ENCODE results near the gene OR2K2. TPM values are rescaled to one million over a fixed set of nuclear protein-coding genes. Genes with fewer than 3 reads are reported as not detected.
"Not testable (repeated sequence)": the region's sequence is repeated elsewhere in the genome, so short reads cannot be mapped to it uniquely, and the experiment has no call there.

OR2K2 gene
- total RNA-seq, 1 donor from 2014 or later = not detected

DNA sequence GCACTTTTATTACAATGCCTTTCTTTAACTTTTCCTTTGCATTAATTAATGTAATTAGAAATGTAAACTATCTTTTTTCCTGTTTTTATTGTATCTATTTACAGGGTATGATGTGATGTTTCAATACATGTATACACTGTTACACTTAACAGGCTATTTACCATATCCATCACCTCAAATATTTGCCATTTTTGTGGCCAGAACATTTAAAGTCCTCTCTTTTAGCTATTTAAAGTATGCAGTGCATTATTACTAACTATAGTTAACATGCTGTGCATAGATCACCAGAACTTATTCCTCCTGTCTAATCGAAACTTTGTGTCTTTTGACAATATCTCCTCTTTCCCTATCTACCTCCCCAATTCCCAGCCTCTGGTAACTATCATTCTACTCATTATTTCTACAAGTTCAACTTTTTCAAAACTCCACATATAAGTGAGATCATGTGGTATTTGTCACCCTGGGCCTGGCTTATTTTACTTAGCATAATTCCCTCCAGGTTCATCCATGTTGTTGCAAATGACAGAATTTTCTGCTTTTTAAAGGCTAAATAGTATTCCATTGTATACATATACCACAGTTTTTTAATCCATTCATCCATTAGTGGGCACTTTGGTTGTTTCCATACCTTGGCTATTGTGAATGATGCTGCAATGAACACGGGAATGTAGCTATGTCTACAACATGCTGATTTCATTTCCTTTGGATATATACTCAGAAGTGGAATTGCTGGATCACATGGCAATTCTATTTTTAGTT, 32.8 kb downstream of the OR2K2 start:
- DNase-seq = no peak

DNA sequence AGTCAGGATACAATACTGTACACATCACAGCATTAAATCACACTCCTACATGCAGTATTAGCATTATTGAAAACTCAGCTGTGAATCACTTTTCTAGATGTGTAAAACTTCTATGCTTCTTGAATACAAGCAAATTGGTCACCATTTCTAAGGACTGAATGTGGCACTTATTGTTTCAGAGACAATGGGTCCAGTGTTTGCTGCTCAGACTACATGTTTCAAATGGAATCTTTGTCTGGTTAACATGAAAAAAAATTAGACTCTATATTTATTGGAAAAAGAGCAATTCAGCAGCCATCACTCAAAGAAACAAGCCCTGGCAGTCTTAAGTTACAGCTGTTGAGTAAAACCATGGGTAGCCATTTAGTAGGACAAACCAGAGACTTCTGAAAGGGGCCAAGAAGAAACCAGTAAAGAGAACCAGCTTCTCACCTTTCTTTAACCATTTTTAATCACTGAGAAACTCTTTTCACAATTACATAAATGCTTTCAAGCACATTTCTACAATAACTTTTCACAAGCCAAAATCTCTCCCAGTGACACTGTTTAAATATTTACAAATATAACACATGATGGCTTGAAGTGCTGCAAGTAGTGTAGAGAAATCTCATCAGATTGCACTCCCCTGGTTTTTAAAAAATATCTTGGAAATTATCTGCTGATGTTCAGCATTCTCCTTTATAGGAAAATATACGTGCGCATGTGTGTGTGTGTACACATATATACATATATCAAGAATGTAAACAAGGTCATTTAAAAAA, 35.2 kb downstream of the OR2K2 start:
- no peak for DNase-seq

GRCh38 chr9:111287127-111287526, 42.9 kb downstream of the OR2K2 start:
- no peak for DNase-seq

DNA sequence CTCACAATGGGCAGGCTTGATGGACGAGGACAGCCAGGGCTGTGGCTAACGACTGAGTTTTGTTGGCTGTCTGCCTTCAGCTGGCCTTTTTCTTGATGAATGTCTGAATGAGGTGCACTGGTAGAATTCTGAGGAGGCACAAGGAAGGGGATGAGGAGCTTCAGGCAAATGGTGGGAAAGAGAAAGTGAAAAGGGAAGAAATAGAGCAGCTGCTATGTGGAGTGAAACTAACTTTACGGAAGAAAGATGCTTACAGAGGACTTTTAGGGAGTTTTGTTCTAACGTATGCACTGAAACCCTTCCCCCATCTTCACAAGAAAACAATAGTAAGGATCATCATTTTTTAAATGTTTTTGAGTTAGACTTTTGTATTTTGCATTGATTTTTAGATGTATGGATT, 45.3 kb downstream of the OR2K2 start:
- DNase-seq = no peak

- no peak for DNase-seq
Observed at GRCh38 chr9:111282845-111283244, 47.2 kb downstream of the OR2K2 start.

DNA sequence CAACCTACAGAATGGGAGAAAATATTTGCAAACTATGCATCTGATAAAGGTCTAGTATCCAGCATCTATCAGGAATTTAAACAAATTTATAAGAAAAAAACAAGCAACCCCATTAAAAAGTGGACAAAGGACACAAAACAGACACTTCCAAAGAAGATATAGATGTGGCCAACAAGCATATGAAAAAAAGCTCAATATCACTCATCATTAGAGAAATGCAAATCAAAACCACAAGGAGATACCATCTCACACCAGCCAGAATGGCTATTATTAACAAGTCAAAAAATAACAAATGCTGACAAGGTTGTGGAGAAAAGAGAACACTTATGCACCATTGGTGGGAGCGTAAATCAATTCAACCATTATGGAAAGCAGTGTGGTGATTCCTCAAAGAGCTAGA, 49.2 kb downstream of the OR2K2 start:
- not testable (repeated sequence) for DNase-seq

Other genes with a start within 250 kb of the OR2K2 start
- 93.4 and 119 TPM in 2 replicates for gene ECPAS, start 154.2 kb upstream of the OR2K2 start, total RNA-seq
- gene ZNF483, start 195.0 kb upstream of the OR2K2 start, total RNA-seq = 1.8 and 3.2 TPM in 2 replicates